GM12878 (cell line): ENCODE measurements around the gene DNAJC22. TPM values are rescaled to one million over a fixed set of nuclear protein-coding genes. Genes with fewer than 3 reads are reported as not detected.

ENCODE experiments used
- CBX3 ChIP-seq: fragments of 200-600 bp; sonication (generic); IDR thresholded peaks from 2 replicates; pipeline ENCODE4 v1.6.1; 2016; ENCODE audit warnings: low read depth, borderline replicate concordance
- CHD4 ChIP-seq: fragments of 200-600 bp; sonication (generic); IDR thresholded peaks from 2 replicates; pipeline ENCODE4 v1.6.1; 2016; ENCODE audit warnings: mild to moderate bottlenecking
- EED ChIP-seq: sonication (generic); IDR thresholded peaks from 2 replicates; pipeline ENCODE4 v1.6.1; 2016; ENCODE audit warnings: antibody characterized with exemption, low read depth
- JUND ChIP-seq: IDR thresholded peaks from 2 replicates; pipeline ENCODE4 v1.6.1; 2012; ENCODE audit warnings: low read depth, mild to moderate bottlenecking, low read length, improper control_type of control experiment, moderate library complexity
- LARP7 ChIP-seq: fragments of 450-650 bp; IDR thresholded peaks from 2 replicates; pipeline ENCODE4 v1.6.1; 2017; ENCODE audit warnings: mild to moderate bottlenecking
- MTA2 ChIP-seq: fragments of 450-650 bp; IDR thresholded peaks from 2 replicates; pipeline ENCODE4 v1.6.1; 2016; ENCODE audit warnings: low read depth, mild to moderate bottlenecking, moderate library complexity
- NR2C1 ChIP-seq: fragments of 450-650 bp; IDR thresholded peaks from 2 replicates; pipeline ENCODE4 v1.6.1; 2017; ENCODE audit warnings: antibody characterized with exemption, mild to moderate bottlenecking, moderate library complexity
- SIN3A ChIP-seq: IDR thresholded peaks from 2 replicates; pipeline ENCODE4 v1.6.1; 2012; ENCODE audit warnings: low read depth, low read length, improper control_type of control experiment
- STAT3 ChIP-seq: IDR thresholded peaks from 2 replicates; pipeline ENCODE4 v1.6.1; 2011; ENCODE audit warnings: low read depth, low read length, improper control_type of control experiment
- ZBTB4 ChIP-seq: fragments of 450-650 bp; formaldehyde crosslinking; IDR thresholded peaks from 2 replicates; pipeline ENCODE4 v1.4.0; 2022; ENCODE audit warnings: mild to moderate bottlenecking, moderate library complexity
- ZZZ3 ChIP-seq: IDR thresholded peaks from 2 replicates; pipeline ENCODE4 v1.6.1; 2011; ENCODE audit warnings: low read depth; ENCODE audit not compliant: control insufficient read depth, insufficient read length
- polyA plus RNA-seq, 11 experiments: library from polyadenylated mRNA; depleted of rRNA in 4 of 11; unstranded in 6 of 11; stranded (reverse) in 5 of 11; fragments of >200 nt; fragmentation: Nextera tagmentation in 4 of 11; fragmentation: Illumina TruSeq in 1 of 11; extraction: Ambion mirVana in 4 of 11; extraction: Trizol in 1 of 11; gene quantifications; 1 replicate in 1 of 11; 2 replicates in 10 of 11; pipeline versions ENCODE4 v1.2.1 to v1.2.3, GENCODE V29; 2011 to 2016; ENCODE audit warnings: inconsistent platforms in 2 of 11, missing spikeins in 2 of 11, low read depth in 1 of 11
- total RNA-seq, 4 experiments: library from RNA; depleted of rRNA in 3 of 4; stranded (reverse); fragments of >200 nt in 3 of 4; fragmentation: Illumina TruSeq in 1 of 4; extraction: Trizol in 1 of 4; gene quantifications; 2 replicates each; pipeline versions ENCODE4 v1.2.1 to v1.2.3, GENCODE V29; 2013 to 2021
- TF ChIP-seq, protein P1 (sequence below): fragments of 450-650 bp; IDR thresholded peaks from 2 replicates; pipeline ENCODE4 v1.6.1; 2017; ENCODE audit warnings: low read depth, mild to moderate bottlenecking, moderate library complexity
- TF ChIP-seq, protein P2 (sequence below): IDR thresholded peaks from 2 replicates; pipeline ENCODE4 v1.6.1; 2012; ENCODE audit warnings: low read depth, low read length, improper control_type of control experiment

Gene DNAJC22
- total and polyA plus RNA-seq, 10 of the 15 experiments (the other 5 are each of a cell fraction or from before 2014, with no cell fraction given) = 0.06 to 0.61 (median 0.13) TPM; not detected in 3

DNA sequence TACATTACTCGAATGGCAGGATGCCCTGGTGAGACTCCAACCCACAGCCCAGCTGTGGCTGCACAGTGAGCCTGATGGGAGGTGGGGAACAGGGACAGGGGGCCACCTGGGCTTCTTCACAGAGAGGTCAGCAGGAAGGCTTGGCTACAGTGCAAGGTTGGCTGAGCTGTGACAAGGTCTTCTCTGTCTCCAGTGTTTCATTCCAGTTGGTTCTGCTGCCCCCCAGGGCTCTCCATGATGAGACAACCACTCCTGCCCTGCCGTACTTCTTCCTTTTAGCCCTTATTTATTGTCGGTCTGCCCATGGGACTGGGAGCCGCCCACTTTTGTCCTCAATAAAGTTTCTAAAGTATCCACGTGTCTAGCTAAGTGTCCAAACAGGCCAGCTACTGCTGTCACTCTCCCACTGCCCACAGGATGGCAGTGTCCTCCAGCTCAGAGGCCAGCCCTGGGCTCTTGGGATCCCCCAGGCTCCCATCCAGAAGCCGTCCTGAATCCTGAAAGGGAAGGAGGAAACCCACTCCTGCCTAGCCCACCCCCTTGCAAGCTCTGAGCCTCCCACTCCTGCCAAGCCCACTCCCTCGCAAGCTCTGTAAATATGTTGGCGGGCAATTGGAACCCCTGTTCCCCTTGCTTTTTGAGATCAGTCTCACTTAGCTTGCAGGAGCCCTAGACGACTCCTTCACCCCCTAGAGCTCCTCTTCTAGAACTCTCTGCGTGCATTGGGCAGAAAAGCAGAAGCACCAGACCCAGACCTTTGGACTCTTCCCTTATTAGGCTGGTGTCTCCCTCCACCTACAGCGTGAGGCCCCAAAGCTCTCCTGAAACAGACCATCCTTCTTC is 15.1 kb upstream of the DNAJC22 start (continued):
- no peak for TF ChIP-seq MTA2
- TF ChIP-seq ZBTB4 (CRISPR knock-in tag) = no peak
- TF ChIP-seq, protein P1, sequence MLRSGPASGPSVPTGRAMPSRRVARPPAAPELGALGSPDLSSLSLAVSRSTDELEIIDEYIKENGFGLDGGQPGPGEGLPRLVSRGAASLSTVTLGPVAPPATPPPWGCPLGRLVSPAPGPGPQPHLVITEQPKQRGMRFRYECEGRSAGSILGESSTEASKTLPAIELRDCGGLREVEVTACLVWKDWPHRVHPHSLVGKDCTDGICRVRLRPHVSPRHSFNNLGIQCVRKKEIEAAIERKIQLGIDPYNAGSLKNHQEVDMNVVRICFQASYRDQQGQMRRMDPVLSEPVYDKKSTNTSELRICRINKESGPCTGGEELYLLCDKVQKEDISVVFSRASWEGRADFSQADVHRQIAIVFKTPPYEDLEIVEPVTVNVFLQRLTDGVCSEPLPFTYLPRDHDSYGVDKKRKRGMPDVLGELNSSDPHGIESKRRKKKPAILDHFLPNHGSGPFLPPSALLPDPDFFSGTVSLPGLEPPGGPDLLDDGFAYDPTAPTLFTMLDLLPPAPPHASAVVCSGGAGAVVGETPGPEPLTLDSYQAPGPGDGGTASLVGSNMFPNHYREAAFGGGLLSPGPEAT = no peak
- TF ChIP-seq CHD4 = no peak
- TF ChIP-seq CBX3 = no peak
- TF ChIP-seq, protein P2, sequence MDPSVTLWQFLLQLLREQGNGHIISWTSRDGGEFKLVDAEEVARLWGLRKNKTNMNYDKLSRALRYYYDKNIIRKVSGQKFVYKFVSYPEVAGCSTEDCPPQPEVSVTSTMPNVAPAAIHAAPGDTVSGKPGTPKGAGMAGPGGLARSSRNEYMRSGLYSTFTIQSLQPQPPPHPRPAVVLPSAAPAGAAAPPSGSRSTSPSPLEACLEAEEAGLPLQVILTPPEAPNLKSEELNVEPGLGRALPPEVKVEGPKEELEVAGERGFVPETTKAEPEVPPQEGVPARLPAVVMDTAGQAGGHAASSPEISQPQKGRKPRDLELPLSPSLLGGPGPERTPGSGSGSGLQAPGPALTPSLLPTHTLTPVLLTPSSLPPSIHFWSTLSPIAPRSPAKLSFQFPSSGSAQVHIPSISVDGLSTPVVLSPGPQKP = no peak
- no peak for TF ChIP-seq SIN3A
- no peak for TF ChIP-seq STAT3
- TF ChIP-seq EED = no peak
- no peak for TF ChIP-seq ZZZ3
- no peak for TF ChIP-seq LARP7
- TF ChIP-seq JUND = no peak
- TF ChIP-seq NR2C1 = no peak
